IMR-90 (cell line): Measurements from ENCODE around the gene OTOA.

Experiments
- CEBPB ChIP-seq: IDR thresholded peaks from 2 replicates; pipeline ENCODE4 v1.6.1; 2012; ENCODE audit warnings: low read depth, low read length, improper control_type of control experiment
- CHD1 ChIP-seq: IDR thresholded peaks from 2 replicates; pipeline ENCODE4 v1.6.1; 2012; ENCODE audit warnings: low read depth, low read length, improper control_type of control experiment
- CTCF ChIP-seq: conservative IDR thresholded peaks from 2 replicates; pipeline ENCODE4 v1.5.1; 2012; ENCODE audit warnings: mild to moderate bottlenecking, low read depth, low read length, improper control_type of control experiment
- POLR2A ChIP-seq: IDR thresholded peaks from 2 replicates; pipeline ENCODE4 v1.6.1; 2012; ENCODE audit warnings: mild to moderate bottlenecking, low read depth, low read length
- RAD21 ChIP-seq: IDR thresholded peaks from 2 replicates; pipeline ENCODE4 v1.6.1; 2012; ENCODE audit warnings: low read length, improper control_type of control experiment
- SMC3 ChIP-seq: fragments of 150-350 bp; IDR thresholded peaks from 2 replicates; pipeline ENCODE4 v1.6.1; 2016; ENCODE audit warnings: low read depth, mild to moderate bottlenecking, antibody characterized with exemption, low read length, moderate library complexity
- USF2 ChIP-seq: fragments of 150-350 bp; IDR thresholded peaks from 2 replicates; pipeline ENCODE4 v1.6.1; 2017; ENCODE audit warnings: mild to moderate bottlenecking, antibody characterized with exemption, low read length, low read depth

- no peak for TF ChIP-seq USF2
- TF ChIP-seq CTCF = no peak
- TF ChIP-seq POLR2A = no peak
- no peak for TF ChIP-seq CHD1
- no peak for TF ChIP-seq CEBPB
- no peak for TF ChIP-seq SMC3
- no peak for TF ChIP-seq RAD21
Measured at GRCh38 chr16:21717608-21718007, 53.8 kb downstream of the OTOA start.
